GM10248 (cell line): ENCODE data around the gene CEP128.

ENCODE experiments used
- CTCF ChIA-PET: fragments of 300-600 bp; sonication (Branson Sonifier 250); formaldehyde crosslinking; extraction: SDS; loops from one replicate; lab custom pipeline; 2021; ENCODE audit warnings: antibody characterized with exemption; lab: Yijun Ruan, JAX
- POLR2A ChIA-PET: fragments of 350-650 bp; sonication (Branson Sonifier 250); formaldehyde crosslinking; extraction: SDS; loops from one replicate; lab custom pipeline; 2020; ENCODE audit warnings: antibody characterized with exemption; lab: Yijun Ruan, JAX
- DNase-seq: peaks from one replicate; pipeline ENCODE4 v3.0.0; 2012; ENCODE audit errors: extremely low spot score
- CTCF ChIP-seq: IDR thresholded peaks from 2 replicates; pipeline ENCODE4 v1.5.1; 2012; ENCODE audit warnings: mild to moderate bottlenecking, low read depth; ENCODE audit errors: extremely low read depth, missing control alignments, control extremely low read depth

CEP128 gene

GRCh38 chr14:80771201-80771600, 170.3 kb downstream of the CEP128 start:
- no peak for TF ChIP-seq CTCF
- CTCF ChIA-PET: interaction anchor here (1.1 kb wide), 1 partner anchor 9 kb away, joined by 3 read pairs; no protein-coding TSS in a partner anchor
- POLR2A ChIA-PET: no interaction called here
- DNase-seq: no peak

DNA sequence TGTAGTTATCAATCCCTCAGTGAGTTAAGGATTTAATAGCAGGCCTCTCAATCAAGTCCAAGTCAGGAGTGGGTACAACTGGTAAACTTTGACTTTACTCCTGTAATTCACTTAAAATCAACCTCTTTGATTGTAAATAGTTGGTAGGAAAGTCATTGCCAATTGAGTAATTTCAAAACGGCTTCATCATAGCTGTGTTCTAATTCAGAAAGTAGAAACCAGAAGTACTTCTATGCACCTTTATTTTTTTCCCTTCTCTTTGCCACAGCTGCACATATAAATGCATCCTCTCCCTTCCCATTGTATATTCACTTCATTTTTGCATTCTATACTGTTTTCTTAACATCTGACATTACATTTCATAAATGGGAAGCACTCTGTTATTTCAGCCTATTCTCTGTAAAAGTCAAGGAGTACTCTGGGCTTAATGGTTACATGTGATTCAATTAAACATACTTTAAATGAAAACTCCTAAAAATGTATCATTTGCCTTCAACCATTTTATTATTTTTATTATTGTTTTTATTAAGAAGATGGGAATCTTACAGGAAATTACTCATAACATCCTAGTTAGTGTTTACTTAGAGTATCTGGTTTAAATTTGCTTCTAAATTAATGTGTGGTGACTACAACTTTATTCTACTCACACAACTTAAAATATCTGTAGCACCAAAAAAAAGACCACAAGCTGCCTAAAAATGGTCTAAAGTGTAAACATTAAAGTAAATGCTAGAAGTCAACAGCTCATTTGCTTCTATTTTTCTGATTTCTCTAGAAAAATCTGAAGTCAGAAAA, 171.2 kb downstream of the CEP128 start:
- ChIA-PET POLR2A (no interaction called here), CTCF (interaction anchor here (1.2 kb wide), 1 partner anchor 9 kb away, joined by 3 read pairs; no protein-coding TSS in a partner anchor)
- DNase-seq: peak; percentile 18
- no peak for TF ChIP-seq CTCF

- POLR2A ChIA-PET: no interaction called here
- no peak for TF ChIP-seq CTCF
- DNase-seq: no peak
- CTCF ChIA-PET: interaction anchor here (2.4 kb wide), 1 partner anchor 10 kb away, joined by 14 read pairs; no protein-coding TSS in a partner anchor
Measured at GRCh38 chr14:80768646-80769045, 172.9 kb downstream of the CEP128 start.

DNA sequence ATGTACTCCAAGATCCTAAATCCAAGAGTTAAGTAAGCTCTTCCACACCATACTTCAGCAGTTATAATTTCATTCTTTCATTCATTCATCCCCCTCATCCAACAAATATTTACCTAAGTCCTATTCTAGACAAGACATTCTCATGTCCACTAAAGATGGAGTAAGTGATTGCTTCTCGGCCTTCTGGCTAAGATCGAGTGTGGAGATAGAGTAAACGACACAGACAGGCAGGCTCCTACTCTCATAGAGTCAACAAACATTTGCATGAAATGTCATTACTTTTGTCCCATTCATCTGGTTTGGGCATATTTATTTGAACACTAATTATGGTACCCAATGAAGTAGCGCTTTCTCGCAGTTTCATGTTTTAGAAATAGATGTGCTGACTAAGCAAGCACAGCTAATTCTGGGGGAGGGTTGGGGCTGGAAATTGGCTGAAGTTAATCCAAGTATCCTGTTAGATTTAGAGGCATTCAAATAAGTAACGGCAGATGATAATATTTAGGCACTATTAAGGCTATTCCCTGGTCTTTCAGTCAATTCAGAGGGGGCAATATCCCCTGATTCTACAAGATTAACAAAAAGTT, 176.5 kb downstream of the CEP128 start:
- ChIA-PET CTCF (interaction anchor here (1.2 to 3.5 kb wide), 2 partner anchors 10 to 12 kb away, joined by 3 to 13 read pairs; no protein-coding TSS in a partner anchor), POLR2A (no interaction called here)
- no peak for DNase-seq
- no peak for TF ChIP-seq CTCF

GRCh38 chr14:80764496-80764895, 177.0 kb downstream of the CEP128 start:
- no peak for TF ChIP-seq CTCF
- ChIA-PET CTCF (interaction anchor here (1.2 to 3.5 kb wide), 2 partner anchors 11 kb away, joined by 3 to 13 read pairs; no protein-coding TSS in a partner anchor), POLR2A (no interaction called here)
- no peak for DNase-seq

DNA sequence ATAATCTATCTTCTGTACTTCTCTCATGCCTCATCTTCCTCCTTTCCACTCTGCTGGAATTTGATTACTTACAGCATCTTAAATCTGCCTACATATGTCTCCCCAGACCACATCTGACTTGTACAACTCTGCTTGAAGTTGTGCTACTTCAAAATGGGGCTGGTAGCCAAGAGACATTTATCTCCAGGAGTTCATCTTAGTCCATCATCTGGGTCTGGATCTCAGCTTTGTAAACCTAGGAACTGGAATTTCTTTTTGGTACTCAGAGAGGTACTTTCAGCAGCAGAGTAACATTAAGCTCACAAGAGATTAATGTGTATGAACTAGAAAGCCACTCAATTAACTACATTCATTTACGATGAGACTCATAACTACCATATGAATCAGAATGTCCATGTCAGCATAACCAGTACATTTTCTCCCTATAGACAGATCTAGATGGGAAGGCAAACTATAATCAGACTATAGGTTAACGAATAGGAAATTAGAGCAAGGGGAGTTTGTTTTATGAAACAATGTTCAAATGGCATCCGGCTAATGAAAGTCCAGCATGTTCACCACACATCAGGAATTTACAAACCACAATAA, 178.8 kb downstream of the CEP128 start:
- no peak for DNase-seq
- CTCF ChIA-PET: interaction anchor here (0.9 to 3.5 kb wide), 2 partner anchors 12 to 17 kb away, joined by 3 to 13 read pairs; no protein-coding TSS in a partner anchor
- POLR2A ChIA-PET: no interaction called here
- TF ChIP-seq CTCF: no peak
